OCI-LY7 (cell line): ENCODE measurements around the gene ZDHHC11B.
"Not testable (repeated sequence)": the region's sequence is repeated elsewhere in the genome, so short reads cannot be mapped to it uniquely, and the experiment has no call there.

ENCODE experiments used
- EZH2phosphoT487 ChIP-seq: fragments of 200-600 bp; sonication (generic); IDR thresholded peaks from 2 replicates; pipeline ENCODE4 v1.6.1; 2018; ENCODE audit warnings: low read depth, borderline replicate concordance, mild to moderate bottlenecking, mixed run types, antibody characterized with exemption, low read length, moderate library complexity, mixed read lengths
- TF ChIP-seq, protein P1 (sequence below): fragments of 200-600 bp; sonication (generic); conservative IDR thresholded peaks from 2 replicates; pipeline ENCODE4 v1.5.1; 2014; ENCODE audit warnings: mild to moderate bottlenecking, antibody characterized with exemption, low read length, moderate library complexity, mixed read lengths

DNA sequence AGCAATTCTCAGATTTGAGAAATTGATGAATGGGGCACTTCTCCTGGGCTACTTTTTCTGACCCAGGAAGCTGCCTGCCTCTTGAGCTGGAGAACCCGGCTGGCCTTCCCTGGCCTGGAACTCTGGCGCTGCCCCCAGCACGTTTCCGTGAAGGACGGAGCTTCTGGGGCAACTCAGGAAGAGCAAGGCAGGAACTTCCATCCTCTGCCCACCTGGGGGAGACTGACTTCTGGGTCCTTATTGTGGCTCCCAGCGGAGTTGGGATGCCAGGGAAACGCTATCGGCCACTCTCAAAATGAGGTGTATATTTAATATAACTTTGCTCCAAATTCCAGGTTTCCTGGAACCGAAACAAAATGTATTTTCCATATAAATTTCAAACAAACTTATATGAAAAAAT, 57.4 kb downstream of the ZDHHC11B start:
- TF ChIP-seq, protein P1, sequence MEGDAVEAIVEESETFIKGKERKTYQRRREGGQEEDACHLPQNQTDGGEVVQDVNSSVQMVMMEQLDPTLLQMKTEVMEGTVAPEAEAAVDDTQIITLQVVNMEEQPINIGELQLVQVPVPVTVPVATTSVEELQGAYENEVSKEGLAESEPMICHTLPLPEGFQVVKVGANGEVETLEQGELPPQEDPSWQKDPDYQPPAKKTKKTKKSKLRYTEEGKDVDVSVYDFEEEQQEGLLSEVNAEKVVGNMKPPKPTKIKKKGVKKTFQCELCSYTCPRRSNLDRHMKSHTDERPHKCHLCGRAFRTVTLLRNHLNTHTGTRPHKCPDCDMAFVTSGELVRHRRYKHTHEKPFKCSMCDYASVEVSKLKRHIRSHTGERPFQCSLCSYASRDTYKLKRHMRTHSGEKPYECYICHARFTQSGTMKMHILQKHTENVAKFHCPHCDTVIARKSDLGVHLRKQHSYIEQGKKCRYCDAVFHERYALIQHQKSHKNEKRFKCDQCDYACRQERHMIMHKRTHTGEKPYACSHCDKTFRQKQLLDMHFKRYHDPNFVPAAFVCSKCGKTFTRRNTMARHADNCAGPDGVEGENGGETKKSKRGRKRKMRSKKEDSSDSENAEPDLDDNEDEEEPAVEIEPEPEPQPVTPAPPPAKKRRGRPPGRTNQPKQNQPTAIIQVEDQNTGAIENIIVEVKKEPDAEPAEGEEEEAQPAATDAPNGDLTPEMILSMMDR = not testable (repeated sequence)
- not testable (repeated sequence) for TF ChIP-seq EZH2phosphoT487
